HepG2 (cell line): ENCODE data around the gene MYL2. TPM values are rescaled to one million over a fixed set of nuclear protein-coding genes. Genes with fewer than 3 reads are reported as not detected.

Experiments
- ATAC-seq: fragments of 200-7000 bp; cut with Tn5 transposase; 3 replicates; pipeline ENCODE4 v1.9.1; 2020; ENCODE audit warnings: mild to moderate bottlenecking, moderate library complexity
- BruUV-seq: library from RNA; stranded (reverse); fragments of 400-500 nt; replicated peaks from 2 replicates; lab custom pipeline; 2021; lab: Mats Ljungman, UMichigan
- CTCF ChIA-PET: fragments of 300-600 bp; formaldehyde crosslinking; extraction: SDS; loops from one replicate; lab custom pipeline; 2021; ENCODE audit warnings: low total read pairs, inconsistent platforms, low intra/inter-chr PET ratio; lab: Yijun Ruan, JAX
- POLR2A ChIA-PET: fragments of 350-600 bp; sonication (Branson Sonifier 250); formaldehyde crosslinking; loops from one replicate; lab custom pipeline; 2020; ENCODE audit warnings: antibody characterized with exemption, inconsistent platforms; lab: Yijun Ruan, JAX
- DNase-seq: peaks from one replicate; pipeline ENCODE4 v3.0.0-alpha.2; 2015; ENCODE audit warnings: low spot score
- FAIRE-seq: peaks from 3 replicates; lab custom pipeline; 2011; peaks lifted over from hg19 to GRCh38; lab: Jason Lieb, UNC
- H2AFZ ChIP-seq: one replicate; pipeline ENCODE4 v1.6.1; 2011; ENCODE audit warnings: low read length, inconsistent platforms
- H3K27ac ChIP-seq: fragments of 300-600 bp; 3 replicates; pipeline ENCODE4 v1.8.0; 2011; ENCODE audit warnings: mixed run types, mild to moderate bottlenecking, mixed read lengths, low read length, inconsistent platforms; ENCODE audit not compliant: insufficient read depth; ENCODE audit errors: extremely low read length
- H3K27me3 ChIP-seq, 2 experiments: fragments of 200-600 bp in 1 of 2; 2 replicates in 1 of 2; 3 replicates in 1 of 2; pipeline versions ENCODE4 v1.6.0 to v1.8.0; 2011; ENCODE audit warnings: low read length in 2 of 2, mild to moderate bottlenecking in 2 of 2, moderate library complexity in 2 of 2, inconsistent platforms in 1 of 2; ENCODE audit not compliant: insufficient read depth in 2 of 2, control insufficient read depth in 1 of 2
- H3K36me3 ChIP-seq, 2 experiments: fragments of 200-600 bp in 1 of 2; replicated peaks in 1 of 2; 2 replicates in 1 of 2; 3 replicates in 1 of 2; pipeline versions ENCODE4 v1.5.1 to v1.8.0; 2011; ENCODE audit warnings: low read length in 2 of 2, inconsistent platforms in 1 of 2; ENCODE audit not compliant: insufficient read depth in 2 of 2, control insufficient read depth in 1 of 2
- H3K4me1 ChIP-seq: 2 replicates; pipeline ENCODE4 v1.5.1; 2012; ENCODE audit warnings: low read length, inconsistent platforms; ENCODE audit not compliant: insufficient read depth
- H3K4me2 ChIP-seq: 2 replicates; pipeline ENCODE4 v1.6.0; 2011; ENCODE audit warnings: low read depth, low read length, inconsistent platforms
- H3K4me3 ChIP-seq, 3 experiments: fragments of 200-600 bp in 1 of 3; sonication (generic), shearing (Covaris generic) in 1 of 3; replicated peaks in 1 of 3; 2 replicates each; pipeline ENCODE4 v1.5.1; 2011 to 2016; ENCODE audit warnings: low read length in 3 of 3, inconsistent platforms in 2 of 3, low read depth in 2 of 3, mild to moderate bottlenecking in 2 of 3, control low read depth in 1 of 3, mixed read lengths in 1 of 3; ENCODE audit not compliant: insufficient read depth in 1 of 3
- H3K79me2 ChIP-seq: one replicate; pipeline ENCODE4 v1.6.1; 2011; ENCODE audit warnings: low read length, inconsistent platforms; ENCODE audit not compliant: insufficient read depth
- H3K9ac ChIP-seq: 2 replicates; pipeline ENCODE4 v1.6.0; 2011; ENCODE audit warnings: mild to moderate bottlenecking, low read depth, low read length, inconsistent platforms; ENCODE audit not compliant: insufficient read depth
- H3K9me3 ChIP-seq: 2 replicates; pipeline ENCODE4 v1.5.1; 2012; ENCODE audit warnings: mild to moderate bottlenecking, low read length
- H4K20me1 ChIP-seq: 2 replicates; pipeline ENCODE4 v1.6.0; 2011; ENCODE audit warnings: inconsistent platforms, mild to moderate bottlenecking, low read length, moderate library complexity; ENCODE audit not compliant: insufficient read depth
- ATM ChIP-seq: fragments of 450-650 bp; IDR thresholded peaks from 2 replicates; pipeline ENCODE4 v1.7.1; 2017; ENCODE audit warnings: mild to moderate bottlenecking, borderline replicate concordance
- EHMT2 ChIP-seq: fragments of 200-600 bp; sonication (generic); IDR thresholded peaks from 2 replicates; pipeline ENCODE4 v1.7.0; 2017; ENCODE audit warnings: antibody characterized with exemption, low read depth, low read length, borderline replicate concordance
- HBP1 ChIP-seq: IDR thresholded peaks from 2 replicates; pipeline ENCODE4 v1.6.1; 2016; ENCODE audit warnings: low read depth, control low read depth
- MLXIP ChIP-seq: sonication (generic); formaldehyde crosslinking; IDR thresholded peaks from 2 replicates; pipeline ENCODE4 v1.9.0; 2021; ENCODE audit warnings: missing genetic modification reagents, borderline replicate concordance
- WIZ ChIP-seq: sonication (generic); formaldehyde crosslinking; IDR thresholded peaks from 2 replicates; pipeline ENCODE4 v1.5.1; 2020; ENCODE audit warnings: mild to moderate bottlenecking, missing genetic modification reagents
- ZFYVE20 ChIP-seq: sonication (generic); formaldehyde crosslinking; IDR thresholded peaks from 2 replicates; pipeline ENCODE4 v1.8.0; 2023; ENCODE audit warnings: low read depth, mild to moderate bottlenecking, moderate library complexity, missing genetic modification reagents, borderline replicate concordance
- ZNF678 ChIP-seq: sonication (generic); formaldehyde crosslinking; IDR thresholded peaks from 2 replicates; pipeline ENCODE4 v1.4.0; 2020; ENCODE audit warnings: mild to moderate bottlenecking, missing genetic modification reagents
- ZNF687 ChIP-seq: sonication (generic); formaldehyde crosslinking; IDR thresholded peaks from 2 replicates; pipeline ENCODE4 v1.5.1; 2020; ENCODE audit warnings: mild to moderate bottlenecking, missing genetic modification reagents, moderate library complexity
- ZNF761 ChIP-seq: sonication (generic); formaldehyde crosslinking; conservative IDR thresholded peaks from 2 replicates; pipeline ENCODE4 v1.4.0; 2020; ENCODE audit warnings: mild to moderate bottlenecking, missing genetic modification reagents
- ZSCAN22 ChIP-seq: sonication (generic); formaldehyde crosslinking; IDR thresholded peaks from 2 replicates; pipeline ENCODE4 v1.4.0; 2020; ENCODE audit warnings: mild to moderate bottlenecking, missing genetic modification reagents
- WGBS: methylation state at CpG from one replicate; pipeline ENCODE4 v1.1.6; 2017; ENCODE audit warnings: low lambda C conversion rate; 5-methylcytosine and 5-hydroxymethylcytosine counted together
- in situ Hi-C: cut with HindIII; loops from 2 replicates; pipeline ENCODE4 v1.10.0; 2017; ENCODE audit warnings: low pct_unique_long_range_greater_than_20kb; ENCODE audit not compliant: extremely low pct_ligation_motif_present
- intact Hi-C: fragments of 100-400 bp; cut with micrococcal nuclease; formaldehyde crosslinking; loops from one replicate; pipeline ENCODE4 v1.10.0; 2022; ENCODE audit not compliant: unreplicated experiment
- polyA plus RNA-seq, 8 experiments: library from polyadenylated mRNA; depleted of rRNA in 3 of 8; stranded (reverse) in 7 of 8; unstranded in 1 of 8; fragments of >200 nt; fragmentation: Illumina TruSeq in 4 of 8; extraction: Trizol in 4 of 8; gene quantifications; 2 replicates each; pipeline versions ENCODE4 v1.2.1 to v1.2.3, GENCODE V29; 2011 to 2016; ENCODE audit warnings: low read depth in 4 of 8, missing spikeins in 1 of 8, mixed read lengths in 1 of 8; ENCODE audit not compliant: insufficient read depth in 1 of 8
- total RNA-seq, 5 experiments: library from RNA; depleted of rRNA; stranded (reverse); fragments of >200 nt; fragmentation: Illumina TruSeq; extraction: Trizol; gene quantifications; 2 replicates each; pipeline ENCODE4 v1.2.3, GENCODE V29; 2016; ENCODE audit warnings: low read depth in 1 of 5

Gene MYL2
- total and polyA plus RNA-seq, 2 of the 13 experiments (the other 11 are each of a cell fraction or from before 2014, with no cell fraction given) = not detected

GRCh38 chr12:110957652-110958051 is 37.3 kb upstream of the MYL2 start:
- no TSS peak for BruUV-seq
- Histone ChIP-seq H3K4me3 (no peak overlapping the region), H3K36me3 (no peaks in the 10 kb centered on the region), H3K9me3 (no peaks in the 10 kb centered on the region), H3K4me2 (no peak overlapping the region), H2AFZ (no peak overlapping the region), H3K27me3 (peaks cover 1 to 11% of the 10 kb centered on the region in 2 experiments; a peak in 3 of 5 replicates), H3K9ac (no peak overlapping the region), H3K4me1 (no peaks in the 10 kb centered on the region), H3K79me2 (no peaks in the 10 kb centered on the region), H4K20me1 (no peaks in the 10 kb centered on the region), H3K27ac (no peak overlapping the region)
- WGBS = 63% methylated on average over 9 of the region's 9 CpGs
- ChIA-PET CTCF (no interaction called here), POLR2A (no interaction called here)
- no peak for DNase-seq
- no peak for ATAC-seq
- FAIRE-seq = no peak
- TF ChIP-seq ZFYVE20 = no peak
- TF ChIP-seq ZNF687 = no peak
- TF ChIP-seq ATM = no peak
- TF ChIP-seq ZNF678 (CRISPR knock-in tag) = no peak
- no peak for TF ChIP-seq ZSCAN22
- TF ChIP-seq WIZ (CRISPR knock-in tag) = no peak
- TF ChIP-seq EHMT2 = no peak
- no peak for TF ChIP-seq HBP1 (CRISPR knock-in tag)
- TF ChIP-seq ZNF761 (CRISPR knock-in tag) = no peak
- no peak for TF ChIP-seq MLXIP
- in situ Hi-C loops (no loop called here), intact Hi-C loops (no loop called here)
